GM23248 (cell line): ENCODE results near the gene SLC29A4.

Experiments used
- EZH2 ChIP-seq: fragments of 200-600 bp; sonication (generic); IDR thresholded peaks from 2 replicates; pipeline ENCODE4 v1.6.1; 2018; ENCODE audit warnings: antibody characterized with exemption, mild to moderate bottlenecking; ENCODE audit not compliant: insufficient read depth, poor library complexity, severe bottlenecking
- EZH2phosphoT487 ChIP-seq: fragments of 200-600 bp; sonication (generic); IDR thresholded peaks from 2 replicates; pipeline ENCODE4 v1.6.1; 2018; ENCODE audit warnings: antibody characterized with exemption, moderate library complexity, mild to moderate bottlenecking, low read depth; ENCODE audit not compliant: insufficient read depth

DNA sequence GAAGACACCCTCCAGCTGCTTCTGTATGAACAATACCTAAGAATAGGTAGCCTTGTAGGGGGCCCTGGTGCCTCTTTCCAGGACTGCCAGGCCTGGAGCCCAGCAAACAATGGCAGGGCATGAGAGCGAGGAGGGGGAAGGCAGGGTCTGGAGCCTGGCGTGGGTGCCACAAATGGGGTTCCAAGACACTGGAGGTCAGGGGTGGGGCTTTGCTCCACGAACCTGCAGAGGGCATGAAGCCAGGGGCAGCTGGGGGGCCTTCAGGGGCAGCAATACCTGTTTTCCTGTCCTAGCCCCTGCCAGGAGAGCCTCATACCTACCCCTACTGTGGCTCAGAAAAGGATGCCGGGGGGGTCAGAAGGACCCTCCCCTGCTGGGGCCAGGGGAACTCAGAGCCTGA, 61.6 kb downstream of the SLC29A4 start:
- no peak for TF ChIP-seq EZH2phosphoT487
- TF ChIP-seq EZH2: no peak
